GM18951 (cell line): ENCODE measurements around the gene CUL5.

Experiments
- POLR2A ChIP-seq: IDR thresholded peaks from 4 replicates; pipeline ENCODE4 v1.6.1; 2011; ENCODE audit warnings: mild to moderate bottlenecking; ENCODE audit not compliant: insufficient read length, insufficient read depth; ENCODE audit errors: extremely low read depth
- in situ Hi-C: fragments of 300-500 bp; cut with MboI; formaldehyde crosslinking; loops from one replicate; pipeline ENCODE4 v1.12.0; 2022; ENCODE audit warnings: low sequenced_read_pairs, mixed read lengths, inconsistent platforms; ENCODE audit not compliant: unreplicated experiment

The CUL5 gene

GRCh38 chr11:108034034-108034433 is 25.3 kb downstream of the CUL5 start:
- in situ Hi-C loops = no loop called here
- TF ChIP-seq POLR2A = no peak

- in situ Hi-C loops = no loop called here
- no peak for TF ChIP-seq POLR2A
Observed at GRCh38 chr11:108034952-108035351, 26.3 kb downstream of the CUL5 start.

- in situ Hi-C loops = no loop called here
- no peak for TF ChIP-seq POLR2A
Observed at GRCh38 chr11:108035690-108036089, 27.0 kb downstream of the CUL5 start.

- TF ChIP-seq POLR2A = no peak
- in situ Hi-C loops = no loop called here
Observed at GRCh38 chr11:108037211-108037610, 28.5 kb downstream of the CUL5 start.

GRCh38 chr11:108037636-108038035 is 28.9 kb downstream of the CUL5 start:
- no peak for TF ChIP-seq POLR2A
- in situ Hi-C loops = no loop called here

GRCh38 chr11:108048269-108048668 is 39.6 kb downstream of the CUL5 start:
- in situ Hi-C loops = no loop called here
- TF ChIP-seq POLR2A = no peak

GRCh38 chr11:108062336-108062735 is 53.6 kb downstream of the CUL5 start:
- no peak for TF ChIP-seq POLR2A
- in situ Hi-C loops = no loop called here

GRCh38 chr11:108063410-108063809 is 54.7 kb downstream of the CUL5 start:
- no peak for TF ChIP-seq POLR2A
- in situ Hi-C loops = no loop called here

GRCh38 chr11:108069947-108070346 is 61.2 kb downstream of the CUL5 start:
- in situ Hi-C loops = no loop called here

GRCh38 chr11:108084811-108085210 is 76.1 kb downstream of the CUL5 start:
- in situ Hi-C loops = no loop called here
- no peak for TF ChIP-seq POLR2A

More at GRCh38 chr11:108069947-108070346, 61.2 kb downstream of the CUL5 start:
- no peak for TF ChIP-seq POLR2A

- TF ChIP-seq POLR2A = no peak
- in situ Hi-C loops = no loop called here
Observed at GRCh38 chr11:108085672-108086071, 77.0 kb downstream of the CUL5 start.

GRCh38 chr11:108092134-108092533 is 83.4 kb downstream of the CUL5 start:
- in situ Hi-C loops = no loop called here
- TF ChIP-seq POLR2A = no peak

- no peak for TF ChIP-seq POLR2A
- in situ Hi-C loops = no loop called here
Observed at GRCh38 chr11:108093128-108093904, 84.6 kb downstream of the CUL5 start.

- no peak for TF ChIP-seq POLR2A
- in situ Hi-C loops = no loop called here
Observed at GRCh38 chr11:108097179-108097578, 88.5 kb downstream of the CUL5 start.
